Dermis blood vessel endothelial cell (primary cell): ENCODE results near the gene PARP9. TPM values are rescaled to one million over a fixed set of nuclear protein-coding genes. Genes with fewer than 3 reads are reported as not detected.
"Not testable (repeated sequence)": the region's sequence is repeated elsewhere in the genome, so short reads cannot be mapped to it uniquely, and the experiment has no call there.

Experiments
- DNase-seq: peaks from one replicate; pipeline ENCODE4 v3.0.0; 2010
- total RNA-seq: library from RNA; depleted of rRNA; stranded (reverse); fragments of >200 nt; gene quantifications from 2 replicates; pipeline ENCODE4 v1.2.3, GENCODE V29; 2014

The PARP9 gene
- total RNA-seq, 1 donor from 2014 or later = 23.0 TPM

DNA sequence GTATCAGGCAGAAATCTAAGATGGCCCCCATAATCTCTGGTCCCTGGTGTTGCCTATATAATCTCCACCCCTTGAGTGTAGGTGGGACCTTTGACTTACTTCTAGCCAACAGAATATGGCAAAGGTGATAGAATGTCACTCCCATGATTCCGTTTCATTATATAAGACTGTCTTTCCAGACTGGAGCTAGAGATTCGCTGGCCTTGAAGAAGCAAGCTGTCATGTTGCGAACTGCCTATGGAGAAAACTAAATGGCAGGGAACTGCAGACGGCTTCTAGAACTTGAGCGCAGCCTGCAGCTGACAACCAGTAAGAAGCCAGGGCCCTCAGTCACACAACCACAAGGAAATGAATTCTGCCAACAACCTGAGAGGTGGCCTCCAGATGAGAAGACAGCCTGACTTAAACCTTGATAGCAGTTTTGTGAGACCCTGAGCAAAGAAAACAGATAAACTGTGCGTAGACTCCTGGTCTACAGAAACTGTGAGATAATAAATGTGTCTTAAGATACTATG lies 47.2 kb downstream of the PARP9 start:
- DNase-seq = no peak

DNA sequence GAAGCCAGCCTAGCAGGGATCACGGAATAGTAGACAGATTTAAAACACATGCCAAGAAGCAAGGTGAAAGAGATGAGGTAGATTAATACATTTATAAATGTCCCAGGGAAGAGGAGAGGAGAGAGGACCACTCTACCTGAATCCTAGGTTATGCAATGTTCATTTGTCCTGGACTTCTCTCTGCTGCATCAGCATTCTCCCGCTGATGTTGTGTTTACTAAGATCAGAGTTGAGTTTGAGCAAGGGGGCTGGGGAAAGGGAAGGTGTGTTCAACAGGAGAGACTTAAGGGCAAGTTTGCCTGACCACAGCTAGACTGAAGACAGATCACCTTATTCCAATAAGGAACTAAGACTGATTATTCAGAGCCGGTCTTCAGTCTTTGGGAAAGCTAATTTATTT lies 48.2 kb downstream of the PARP9 start:
- DNase-seq = no peak

DNA sequence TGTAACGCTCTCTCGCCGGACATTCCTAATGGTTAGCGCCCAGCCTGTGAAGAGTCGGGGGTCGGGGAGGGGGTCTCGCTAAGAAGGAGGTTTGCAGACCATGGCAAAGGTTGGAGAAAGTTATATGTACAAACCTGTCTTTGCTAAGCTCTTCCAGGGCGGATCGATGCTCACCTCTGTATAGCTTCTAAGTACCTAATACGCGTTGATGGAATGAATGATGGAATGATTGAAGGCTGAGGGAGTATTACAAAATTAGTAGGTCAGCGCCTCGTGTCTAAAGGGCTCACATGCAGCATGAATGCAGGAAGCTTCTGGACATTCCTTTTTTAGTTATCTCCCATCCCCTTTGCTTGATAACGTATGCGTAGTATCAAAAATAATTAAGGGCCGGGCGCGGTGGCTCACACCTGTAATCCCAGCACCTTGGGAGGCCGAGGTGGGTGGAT lies 49.1 kb downstream of the PARP9 start:
- DNase-seq = no peak

DNA sequence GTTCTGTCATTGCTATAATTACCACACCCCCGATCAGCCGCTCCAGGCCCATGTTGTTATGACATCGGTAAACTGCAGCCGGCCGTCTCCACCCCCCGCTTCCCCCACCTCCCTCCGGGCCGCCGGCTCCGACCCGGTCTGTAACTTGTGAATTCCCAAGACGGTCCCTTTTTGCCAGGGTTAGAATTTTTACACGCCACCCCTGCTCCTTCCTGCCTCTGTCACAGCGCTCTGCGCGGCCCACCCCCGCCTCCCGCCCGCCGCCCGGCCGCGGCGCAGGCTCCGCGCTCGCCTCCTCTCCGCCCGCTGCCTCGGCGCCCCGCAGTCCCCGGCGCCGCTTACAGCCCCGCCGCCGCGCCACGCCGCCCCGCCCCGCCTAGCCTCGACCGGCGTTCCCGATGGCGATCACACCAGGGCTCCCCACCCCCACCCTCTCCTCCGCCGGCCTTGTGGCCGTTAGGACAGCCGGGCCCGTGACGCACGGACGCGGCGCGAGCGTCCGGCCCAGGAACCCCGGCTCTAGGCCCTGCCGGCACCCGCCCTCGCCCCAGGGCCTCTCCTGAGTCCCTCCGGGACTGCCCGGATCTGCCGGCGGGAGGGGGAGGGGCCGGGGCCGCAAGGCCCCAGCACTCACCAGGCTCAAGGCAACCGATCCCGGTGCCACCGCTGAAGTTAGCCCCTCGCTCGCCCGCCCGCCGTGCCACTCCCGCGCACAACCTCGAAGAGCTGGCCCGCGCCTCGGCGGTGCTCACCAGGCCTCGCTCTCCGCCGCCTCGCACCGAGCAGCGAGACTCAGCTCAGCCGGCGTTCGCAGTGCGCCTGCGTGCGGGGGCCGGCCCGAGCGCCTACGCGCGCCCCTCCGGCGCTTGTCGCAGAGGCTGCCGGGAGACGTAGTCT lies 49.7 kb downstream of the PARP9 start, which contains the start of gene KPNA1:
KPNA1 (minus strand) TSS at position 817 of the 897 bp plus-strand sequence. CDS start 18,374 bp downstream, outside the sequence.
- DNase-seq = peak; percentile 93

DNA sequence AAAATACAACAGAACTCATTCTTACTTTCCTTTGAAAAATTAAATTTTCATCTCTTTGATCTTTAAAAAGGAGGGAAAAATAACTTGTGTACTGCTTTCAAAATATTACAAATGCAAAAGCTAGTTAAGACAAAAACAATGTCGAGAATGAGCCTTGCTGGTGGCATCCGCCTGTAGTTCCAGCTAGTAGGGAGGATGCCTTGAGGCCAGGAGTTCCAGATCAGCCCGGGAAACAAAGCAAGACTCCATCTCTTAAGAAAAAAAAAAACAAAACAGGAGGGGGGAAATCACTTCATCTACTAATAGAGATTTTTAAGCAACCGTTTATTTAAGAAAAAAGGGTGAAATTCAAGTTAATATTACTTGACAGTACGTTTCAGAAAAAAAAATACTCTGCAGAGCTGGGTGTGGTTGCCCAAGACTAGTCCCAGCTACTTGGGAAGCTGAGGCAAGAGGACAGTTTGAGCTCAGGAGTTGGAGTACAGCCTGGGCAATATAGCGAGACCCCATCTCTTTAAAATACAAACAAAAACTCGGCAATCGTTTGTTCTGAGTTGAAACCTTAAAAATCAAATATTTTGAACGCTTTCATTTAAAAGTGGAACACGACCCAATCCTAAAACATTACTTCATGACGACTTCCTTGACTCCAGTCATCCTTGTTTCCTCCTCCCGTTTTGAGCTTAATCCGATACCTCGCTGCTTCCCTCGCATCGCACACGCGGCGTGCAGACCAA lies 50.5 kb downstream of the PARP9 start:
- DNase-seq = no peak

DNA sequence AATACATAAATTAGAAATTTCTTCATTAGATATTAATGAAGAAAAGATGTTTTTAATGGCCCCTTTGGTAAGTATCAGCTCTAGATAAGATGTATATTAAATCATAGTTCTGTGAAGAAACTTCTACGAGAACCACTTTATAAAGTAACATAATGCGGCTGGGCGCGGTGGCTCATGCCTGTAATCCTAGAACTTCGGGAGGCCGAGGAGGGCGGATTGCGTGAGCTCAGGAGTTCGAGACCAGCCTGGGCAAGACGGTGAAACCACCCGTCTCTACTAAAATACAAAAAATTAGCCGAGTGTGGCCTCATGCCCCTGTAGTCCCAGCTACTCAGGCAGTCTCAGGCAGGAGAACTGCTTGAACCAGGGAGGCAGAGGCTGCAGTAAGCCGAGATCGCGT lies 51.8 kb downstream of the PARP9 start:
- DNase-seq = no peak

DNA sequence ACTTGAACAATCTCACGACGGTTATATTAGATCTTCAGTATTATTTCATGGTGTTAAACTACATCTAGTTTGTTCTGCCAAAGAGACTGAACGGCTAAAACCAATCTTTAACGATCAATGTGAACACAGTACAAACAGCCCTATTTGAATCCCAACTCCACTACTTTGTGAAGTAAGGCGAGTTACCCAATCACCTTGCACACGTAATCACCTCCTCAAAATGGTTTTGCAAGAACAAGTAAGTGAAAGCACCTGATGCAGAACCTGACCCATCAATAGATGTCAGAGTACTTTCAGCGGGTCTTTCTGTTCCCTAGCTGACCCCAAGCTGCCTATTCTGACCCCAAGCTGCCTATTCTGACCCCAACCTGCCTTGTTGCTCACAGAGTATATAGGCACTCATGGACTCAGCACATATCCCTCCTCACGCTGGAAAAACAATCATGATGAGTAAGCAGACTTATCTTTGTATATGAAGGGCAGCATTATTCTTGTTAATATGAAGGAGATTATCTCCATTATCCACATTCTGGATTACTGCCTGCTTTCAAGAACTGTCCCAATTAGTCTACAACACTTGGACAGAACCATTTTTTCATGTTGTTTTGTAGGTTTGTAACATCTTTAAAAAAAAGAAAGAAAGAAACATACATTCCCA lies 53.1 kb downstream of the PARP9 start:
- no peak for DNase-seq

DNA sequence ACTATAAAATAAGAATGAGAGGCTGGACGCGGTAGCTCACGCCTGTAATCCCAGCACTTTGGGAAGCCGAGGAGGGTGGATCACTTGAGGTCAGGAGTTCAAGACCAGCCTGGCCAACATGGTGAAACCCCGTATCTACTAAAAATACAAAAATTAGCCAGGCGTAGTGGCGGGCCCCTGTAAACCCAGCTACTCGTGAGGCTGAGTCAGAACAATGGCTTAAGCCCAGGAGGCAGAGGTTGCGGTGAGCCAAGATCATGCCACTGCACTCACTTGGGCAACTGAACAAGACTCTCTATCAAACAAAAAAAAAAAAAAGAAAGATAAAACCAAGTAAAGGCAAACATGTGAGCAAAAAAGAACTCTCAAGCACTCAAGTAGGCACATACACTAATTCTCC lies 55.2 kb downstream of the PARP9 start:
- DNase-seq = not testable (repeated sequence)

- no peak for DNase-seq
Measured at GRCh38 chr3:122508135-122508914, 55.8 kb downstream of the PARP9 start.

DNA sequence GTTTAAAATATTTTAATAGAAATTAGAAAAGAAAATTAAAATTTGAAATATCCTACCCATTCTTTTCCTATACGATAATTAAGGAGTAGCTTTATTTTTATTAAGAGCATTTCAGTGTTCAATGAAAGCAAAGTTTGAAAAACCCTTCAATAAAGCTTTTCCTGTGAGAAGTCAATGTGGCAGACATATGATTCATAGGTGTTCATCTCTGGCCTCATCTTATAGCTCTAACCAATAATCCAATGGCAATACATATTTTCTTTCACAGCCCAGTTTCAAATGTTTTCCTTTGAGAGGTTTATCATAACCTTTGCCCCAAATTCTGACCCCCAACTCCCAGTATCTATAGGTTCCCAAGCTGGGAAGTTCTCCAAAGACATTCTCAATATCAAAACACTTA lies 57.6 kb downstream of the PARP9 start:
- no peak for DNase-seq

GRCh38 chr3:122505676-122506075 lies 58.4 kb downstream of the PARP9 start:
- no peak for DNase-seq

GRCh38 chr3:122502941-122503340 lies 61.2 kb downstream of the PARP9 start:
- no peak for DNase-seq

DNA sequence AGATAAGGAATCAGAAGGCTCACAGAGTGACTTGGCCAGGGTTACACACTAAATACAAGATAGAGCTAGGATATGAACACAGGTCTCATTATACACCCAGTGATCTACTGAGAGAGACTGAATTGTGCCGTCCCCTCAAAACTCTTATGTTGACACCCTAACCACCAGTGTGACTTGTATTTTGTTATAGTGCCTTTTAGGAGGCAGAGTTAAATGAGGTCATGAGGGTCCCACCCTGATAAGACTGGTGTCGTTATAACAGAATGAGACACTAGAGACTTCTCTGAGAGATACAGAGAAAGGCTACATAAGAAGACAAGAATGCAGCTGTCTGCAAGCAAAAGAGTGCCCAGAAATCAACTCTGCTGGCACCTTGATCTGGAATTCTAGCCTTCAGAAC lies 62.0 kb downstream of the PARP9 start:
- no peak for DNase-seq

- DNase-seq = not testable (repeated sequence)
Measured at GRCh38 chr3:122500964-122501363, 63.1 kb downstream of the PARP9 start.

DNA sequence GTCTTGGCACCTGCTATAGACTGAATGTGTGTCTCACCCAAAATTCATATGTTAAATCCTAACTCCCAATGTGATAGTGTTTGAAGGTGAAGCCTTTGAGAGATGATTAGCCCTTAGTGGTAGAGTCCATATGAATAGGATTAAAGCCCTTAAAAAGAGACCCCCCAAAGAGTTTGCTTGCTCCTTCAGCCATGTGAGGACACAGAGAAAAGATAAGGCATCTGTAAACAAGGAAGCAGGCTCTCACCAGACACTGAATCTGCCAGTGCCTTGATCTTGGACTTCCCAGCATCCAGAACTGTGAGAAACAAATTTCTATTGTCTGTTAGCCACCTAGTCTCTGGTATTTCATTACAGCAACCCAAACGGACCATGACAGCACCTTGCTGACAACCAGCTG lies 65.9 kb downstream of the PARP9 start:
- no peak for DNase-seq

- peak; percentile 12 for DNase-seq
Measured at GRCh38 chr3:122497425-122497824, 66.7 kb downstream of the PARP9 start.

DNA sequence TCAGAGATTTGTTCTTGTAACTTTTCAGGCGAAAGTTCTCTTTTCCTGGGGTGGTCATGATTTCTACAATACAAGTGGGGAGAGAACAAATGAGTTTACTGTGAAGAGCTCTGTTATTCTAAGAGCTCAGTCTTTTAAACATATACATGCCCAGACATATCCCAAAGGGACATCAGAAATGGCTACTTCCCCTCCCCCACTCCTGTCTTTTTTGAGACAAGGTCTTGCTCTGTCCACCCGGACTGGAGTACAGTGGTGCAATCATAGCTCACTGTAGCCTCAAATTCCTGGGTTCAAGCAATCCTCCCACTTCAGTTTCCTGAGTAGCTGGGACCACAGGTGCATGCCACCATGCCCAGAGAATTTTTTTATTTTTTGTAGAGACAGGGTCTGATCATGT lies 67.6 kb downstream of the PARP9 start:
- DNase-seq = no peak

DNA sequence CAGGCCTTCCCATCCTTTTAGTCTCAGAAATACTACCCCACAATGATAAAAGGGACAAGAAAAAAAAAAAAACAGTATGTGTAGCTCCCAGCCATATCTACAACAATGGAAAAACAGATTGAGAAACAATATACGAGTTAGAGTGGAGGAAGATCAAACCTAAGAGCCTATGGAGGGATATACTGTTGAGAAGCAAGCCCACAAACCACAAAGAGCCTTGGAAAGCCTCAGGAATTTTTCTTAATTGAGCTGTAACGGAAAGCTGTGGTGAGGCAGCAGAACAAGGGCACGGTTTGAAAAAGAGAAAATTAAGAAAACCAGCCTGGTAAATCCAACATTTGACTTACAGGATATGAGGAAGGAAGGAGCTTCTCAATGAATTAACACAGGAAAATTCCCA lies 70.8 kb downstream of the PARP9 start:
- no peak for DNase-seq

- no peak for DNase-seq
Measured at GRCh38 chr3:122488262-122488973, 75.7 kb downstream of the PARP9 start.

DNA sequence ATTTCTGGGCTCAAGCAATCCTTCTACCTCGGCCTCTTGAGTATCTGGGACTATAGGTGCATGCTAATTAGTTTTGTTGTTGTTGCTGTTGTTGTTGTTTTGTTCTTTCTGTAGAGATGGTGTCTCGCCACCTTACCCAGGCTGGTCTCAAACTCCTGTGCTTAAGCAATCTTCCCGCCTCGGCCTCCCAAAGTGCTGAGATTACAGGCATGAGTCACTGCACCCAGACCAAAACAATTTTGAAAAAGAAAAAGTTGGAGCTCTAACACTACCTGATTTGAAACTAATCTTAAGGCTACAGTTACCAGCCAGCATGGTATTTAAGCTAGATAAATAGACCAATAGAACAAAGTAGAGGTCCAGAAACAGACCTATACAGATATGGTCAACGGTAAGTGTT lies 79.1 kb downstream of the PARP9 start:
- no peak for DNase-seq

DNA sequence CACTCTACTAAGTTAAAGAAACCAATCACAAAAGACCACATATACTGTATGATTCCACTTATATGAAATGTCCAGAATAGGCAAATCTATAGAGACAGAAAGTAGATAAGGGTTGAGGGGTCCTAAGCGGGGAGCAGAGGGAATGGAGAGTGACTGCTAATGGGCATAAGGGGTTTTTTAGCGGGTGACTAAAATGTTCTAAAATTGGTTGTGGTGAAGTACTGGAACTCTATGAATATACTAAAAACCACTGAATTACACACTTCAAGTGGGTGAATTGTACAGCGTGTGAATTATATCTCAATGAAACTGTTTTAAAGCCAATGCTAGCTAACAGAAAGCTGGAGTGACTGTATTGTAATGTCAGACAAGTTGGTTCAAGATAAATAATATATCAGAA lies 82.7 kb downstream of the PARP9 start:
- DNase-seq = no peak
